HG02884 (cell line): ENCODE measurements around the gene ORMDL1.
A peak's percentile ranks its signal among the peaks of the same experiment; 100 is the strongest.

ENCODE experiments used
- ATAC-seq: cut with Tn5 transposase; IDR thresholded peaks from one replicate; pipeline ENCODE4 v1.9.1; 2021; ENCODE audit warnings: mild to moderate bottlenecking, moderate library complexity; ENCODE audit not compliant: unreplicated experiment

The ORMDL1 gene

GRCh38 chr2:189783927-189784867, at the start of gene ORMDL1, which contains the start of gene PMS1:
TSS of gene ORMDL1 (minus strand) at chr2:189784339. CDS start at chr2:189782595, 1,744 bp downstream.
TSS of gene PMS1 (plus strand) at chr2:189784450. CDS start at chr2:189791810, 7,360 bp downstream.
- peak; percentile 90 for ATAC-seq

GRCh38 chr2:189830510-189830909, 46.4 kb upstream of the ORMDL1 start:
- no peak for ATAC-seq

GRCh38 chr2:189829102-189829833, 45.1 kb upstream of the ORMDL1 start:
- ATAC-seq: no peak

GRCh38 chr2:189826039-189826438, 41.9 kb upstream of the ORMDL1 start:
- no peak for ATAC-seq

GRCh38 chr2:189824694-189825396, 40.7 kb upstream of the ORMDL1 start:
- no peak for ATAC-seq

- no peak for ATAC-seq
These were observed 38.0 kb upstream of the ORMDL1 start for GRCh38 chr2:189821953-189822748.

- ATAC-seq: no peak
These were observed 35.2 kb upstream of the ORMDL1 start for GRCh38 chr2:189819297-189819704.

GRCh38 chr2:189818249-189819038, 34.3 kb upstream of the ORMDL1 start:
- ATAC-seq: no peak

- ATAC-seq: no peak
These were observed 19.3 kb upstream of the ORMDL1 start for GRCh38 chr2:189803431-189803830.

- ATAC-seq: no peak
These were observed 18.3 kb upstream of the ORMDL1 start for GRCh38 chr2:189802396-189802912.

- no peak for ATAC-seq
These were observed 15.4 kb upstream of the ORMDL1 start for GRCh38 chr2:189799531-189799930.

- no peak for ATAC-seq
These were observed 14.8 kb upstream of the ORMDL1 start for GRCh38 chr2:189799030-189799331.

GRCh38 chr2:189798312-189799029, 14.3 kb upstream of the ORMDL1 start:
- ATAC-seq: no peak

GRCh38 chr2:189797902-189798301, 13.8 kb upstream of the ORMDL1 start:
- no peak for ATAC-seq

GRCh38 chr2:189794310-189794709, 10.2 kb upstream of the ORMDL1 start:
- ATAC-seq: no peak

- ATAC-seq: no peak
These were observed 7.4 kb upstream of the ORMDL1 start for GRCh38 chr2:189791338-189792042.

GRCh38 chr2:189783451-189783926, 650 bp downstream of the ORMDL1 start:
- ATAC-seq: peak; percentile 17

- ATAC-seq: no peak
These were observed 1.9 kb downstream of the ORMDL1 start for GRCh38 chr2:189782221-189782671.
